ENCODE data around the gene DEFB113. TPM values are rescaled to one million over a fixed set of nuclear protein-coding genes. Genes with fewer than 3 reads are reported as not detected.

DEFB113 gene
- total RNA-seq, 1 experiment from 2014 or later: not detected

GRCh38 chr6:49995278-49995677 is 25.9 kb upstream of the DEFB113 start:
- no peaks in the 10 kb centered on the region for H3K23me2 ChIP-seq (ENCODE audit: insufficient read length, low read depth, low read length, poor library complexity, severe bottlenecking)
- no peaks in the 10 kb centered on the region for H3K27me3 Mint-ChIP-seq (ENCODE audit: low read depth)
- no peak overlapping the region for H3T11ph ChIP-seq (ENCODE audit: low read length)
- no peak for DNase-seq
- H4K91ac ChIP-seq (ENCODE audit: insufficient read length, low read depth, low read length): no peak overlapping the region
- no peaks in the 10 kb centered on the region for H3K27me3 ChIP-seq (ENCODE audit: insufficient read depth, low read length)
- no peak overlapping the region for H2BK120ac ChIP-seq (ENCODE audit: low read depth, low read length, poor library complexity, severe bottlenecking)
- no peaks in the 10 kb centered on the region for H3K36me3 Mint-ChIP-seq (ENCODE audit: insufficient read depth in 1 of 3, low read depth in 3 of 3)
- H3K9me3 ChIP-seq (ENCODE audit: control insufficient read depth, low read depth, low read length): no peaks in the 10 kb centered on the region
- H2BK15ac ChIP-seq (ENCODE audit: low read depth, low read length): no peak overlapping the region
- no peaks in the 10 kb centered on the region for H3K79me2 ChIP-seq (ENCODE audit: insufficient read depth, low read length)
- H3K56ac ChIP-seq (ENCODE audit: insufficient read length, low read depth, low read length): no peak overlapping the region
- H2BK20ac ChIP-seq (ENCODE audit: low read depth, low read length, poor library complexity, severe bottlenecking): no peak overlapping the region
- H3K23ac ChIP-seq (ENCODE audit: insufficient read length, low read depth, low read length): no peak overlapping the region
- no peak overlapping the region for H3K27ac ChIP-seq (ENCODE audit: insufficient read length, low read depth, low read length)
- no peak overlapping the region for H2AK5ac ChIP-seq (ENCODE audit: insufficient read length, low read length)
- no peaks in the 10 kb centered on the region for H4K20me1 ChIP-seq (ENCODE audit: control insufficient read depth, insufficient read depth, insufficient read length)
- TF ChIP-seq CTCF (conservative IDR thresholded peaks at IDR 0.05): no peak
- H3K14ac ChIP-seq (ENCODE audit: insufficient read depth, low read length): no peak overlapping the region
- H4K8ac ChIP-seq (replicated peaks; ENCODE audit: insufficient read length, low read depth, low read length): no peak overlapping the region
- H2BK12ac ChIP-seq (ENCODE audit: insufficient read length, low read depth, low read length): no peak overlapping the region
- H2BK5ac ChIP-seq (ENCODE audit: insufficient read length, low read length): no peak overlapping the region
- no peak overlapping the region for H4K5ac ChIP-seq (ENCODE audit: insufficient read length, low read depth, low read length)
- no peak overlapping the region for H3K9ac ChIP-seq (ENCODE audit: extremely low read depth, insufficient read length, low read length)
- H3K9me3 Mint-ChIP-seq: no peaks in the 10 kb centered on the region
- H3K79me1 ChIP-seq (ENCODE audit: insufficient read depth, low read depth, low read length, poor library complexity, severe bottlenecking): no peaks in the 10 kb centered on the region
- no peak overlapping the region for H3K4me3 Mint-ChIP-seq
- H3K4me1 Mint-ChIP-seq: no peaks in the 10 kb centered on the region
- no peak overlapping the region for H3K4me2 ChIP-seq (ENCODE audit: insufficient read depth, insufficient read length, low read length)
- no peak overlapping the region for H3K4ac ChIP-seq (ENCODE audit: low read depth, low read length)
- H2AFZ ChIP-seq (ENCODE audit: low read length): no peak overlapping the region
- H3K4me1 ChIP-seq (ENCODE audit: insufficient read depth, low read length): no peaks in the 10 kb centered on the region
- no peak overlapping the region for H3K18ac ChIP-seq (ENCODE audit: insufficient read length, low read depth, low read length)
- H3K27ac Mint-ChIP-seq: no peak overlapping the region
